GM23248 (cell line): ENCODE measurements around the gene NSD1. TPM values are rescaled to one million over a fixed set of nuclear protein-coding genes. Genes with fewer than 3 reads are reported as not detected.

ENCODE experiments used
- DNase-seq: peaks from one replicate; pipeline ENCODE4 v3.0.0-alpha.2; 2015
- H2AFZ ChIP-seq: fragments of 200-600 bp; sonication (generic); 2 replicates; pipeline ENCODE4 v1.6.1; 2016; ENCODE audit warnings: antibody characterized with exemption
- H3F3A ChIP-seq: fragments of 200-600 bp; sonication (generic); 2 replicates; pipeline ENCODE4 v1.6.1; 2016; ENCODE audit warnings: mild to moderate bottlenecking, antibody characterized with exemption, mixed run types; ENCODE audit not compliant: insufficient read depth
- H3K27ac ChIP-seq: fragments of 200-600 bp; sonication (generic); 2 replicates; pipeline ENCODE4 v1.5.1; 2016; ENCODE audit warnings: mild to moderate bottlenecking
- H3K27me3 ChIP-seq: fragments of 200-600 bp; sonication (generic); replicated peaks from 2 replicates; pipeline ENCODE4 v1.6.1; 2016; ENCODE audit warnings: mild to moderate bottlenecking; ENCODE audit not compliant: insufficient read depth
- H3K36me3 ChIP-seq: fragments of 200-600 bp; sonication (generic); 2 replicates; pipeline ENCODE4 v1.6.1; 2016; ENCODE audit warnings: low read depth, mild to moderate bottlenecking
- H3K4me1 ChIP-seq: fragments of 200-600 bp; sonication (generic); 2 replicates; pipeline ENCODE4 v1.6.1; 2016; ENCODE audit warnings: mild to moderate bottlenecking; ENCODE audit not compliant: insufficient read depth
- H3K4me2 ChIP-seq: fragments of 200-600 bp; sonication (generic); one replicate; pipeline ENCODE4 v1.6.1; 2016; ENCODE audit warnings: mild to moderate bottlenecking; ENCODE audit not compliant: unreplicated experiment
- H3K4me3 ChIP-seq: fragments of 200-600 bp; sonication (generic); 2 replicates; pipeline ENCODE4 v1.5.1; 2016; ENCODE audit warnings: mild to moderate bottlenecking
- H3K79me2 ChIP-seq: fragments of 200-600 bp; sonication (generic); 2 replicates; pipeline ENCODE4 v1.6.1; 2016; ENCODE audit warnings: mild to moderate bottlenecking; ENCODE audit not compliant: insufficient read depth
- H3K9ac ChIP-seq: fragments of 200-600 bp; sonication (generic); 2 replicates; pipeline ENCODE4 v1.6.1; 2016; ENCODE audit warnings: mild to moderate bottlenecking
- H3K9me2 ChIP-seq: fragments of 200-600 bp; sonication (generic); 2 replicates; pipeline ENCODE4 v1.6.1; 2016; ENCODE audit warnings: mixed run types, mild to moderate bottlenecking, moderate library complexity; ENCODE audit not compliant: insufficient read depth
- H3K9me3 ChIP-seq: fragments of 200-600 bp; sonication (generic); one replicate; pipeline ENCODE4 v1.6.1; 2017; ENCODE audit warnings: low read depth
- H4K20me1 ChIP-seq: fragments of 200-600 bp; sonication (generic); 2 replicates; pipeline ENCODE4 v1.6.0; 2016; ENCODE audit not compliant: insufficient read depth
- EZH2 ChIP-seq: fragments of 200-600 bp; sonication (generic); IDR thresholded peaks from 2 replicates; pipeline ENCODE4 v1.6.1; 2018; ENCODE audit warnings: antibody characterized with exemption, mild to moderate bottlenecking; ENCODE audit not compliant: insufficient read depth, poor library complexity, severe bottlenecking
- EZH2phosphoT487 ChIP-seq: fragments of 200-600 bp; sonication (generic); IDR thresholded peaks from 2 replicates; pipeline ENCODE4 v1.6.1; 2018; ENCODE audit warnings: antibody characterized with exemption, moderate library complexity, mild to moderate bottlenecking, low read depth; ENCODE audit not compliant: insufficient read depth
- WGBS, 2 experiments: methylation state at CpG; one replicate each; pipeline ENCODE4 v1.1.6; 2015 to 2017; ENCODE audit warnings: low lambda C conversion rate in 2 of 2, low coverage in 1 of 2; ENCODE audit errors: missing lambda C conversion rate in 2 of 2; 5-methylcytosine and 5-hydroxymethylcytosine counted together
- in situ Hi-C: fragments of 300-500 bp; cut with MboI; formaldehyde crosslinking; loops from 2 replicates; pipeline ENCODE4 v1.15.0; 2020
- polyA plus RNA-seq: library from polyadenylated mRNA; unstranded; fragments of >200 nt; fragmentation: Nextera tagmentation; extraction: Ambion mirVana; gene quantifications from 2 replicates; pipeline ENCODE4 v1.2.1, GENCODE V29; 2016
- total RNA-seq: library from RNA; depleted of rRNA; stranded (reverse); fragments of >200 nt; shearing (Covaris generic); gene quantifications from 2 replicates; pipeline ENCODE4 v1.2.3, GENCODE V29; 2014

Gene NSD1
- total and polyA plus RNA-seq, 2 experiments from 2014 or later = 25.9 to 31.9 TPM

- no peaks in the 10 kb centered on the region for H3K27me3 ChIP-seq
- H3K4me1 ChIP-seq = peaks cover 10% of the 10 kb centered on the region
- no peak overlapping the region for H2AFZ ChIP-seq
- DNase-seq = no peak
- 92 to 98% methylated on average over 22 to 33 of the region's 35 CpGs for WGBS, 2 experiments
- H3K36me3 ChIP-seq = peaks cover 4% of the 10 kb centered on the region; the same call in 1 of the 2 replicates
- H3K4me3 ChIP-seq = no peak overlapping the region
- H3K9me2 ChIP-seq = no peaks in the 10 kb centered on the region
- H3K9me3 ChIP-seq = no peaks in the 10 kb centered on the region
- no peaks in the 10 kb centered on the region for H3K79me2 ChIP-seq
- H3K4me2 ChIP-seq = no peak overlapping the region
- H3K9ac ChIP-seq = no peak overlapping the region
- in situ Hi-C loops = no loop called here
- H3K27ac ChIP-seq = no peak overlapping the region
- H3F3A ChIP-seq = peaks cover 7% of the 10 kb centered on the region; the same call in 1 of the 2 replicates
- H4K20me1 ChIP-seq = no peaks in the 10 kb centered on the region
- TF ChIP-seq EZH2phosphoT487 = no peak
- TF ChIP-seq EZH2 = no peak
These were observed 198.7 kb downstream of the NSD1 start for GRCh38 chr5:177332031-177332895.

- H3K4me2 ChIP-seq = no peak overlapping the region
- H3K27me3 ChIP-seq = no peaks in the 10 kb centered on the region
- no peak overlapping the region for H3K4me3 ChIP-seq
- H3K9me3 ChIP-seq = no peaks in the 10 kb centered on the region
- in situ Hi-C loops = no loop called here
- DNase-seq = no peak
- H3F3A ChIP-seq = peaks cover 5% of the 10 kb centered on the region; the same call in 1 of the 2 replicates
- WGBS, 2 experiments = 88 to 91% methylated on average over 13 of the region's 13 CpGs
- peaks cover 4% of the 10 kb centered on the region; the same call in 1 of the 2 replicates for H3K4me1 ChIP-seq
- no peaks in the 10 kb centered on the region for H4K20me1 ChIP-seq
- H3K79me2 ChIP-seq = no peaks in the 10 kb centered on the region
- H2AFZ ChIP-seq = no peak overlapping the region
- H3K9ac ChIP-seq = no peak overlapping the region
- H3K9me2 ChIP-seq = no peaks in the 10 kb centered on the region
- peaks cover 4% of the 10 kb centered on the region; the same call in 1 of the 2 replicates for H3K36me3 ChIP-seq
- no peak overlapping the region for H3K27ac ChIP-seq
- TF ChIP-seq EZH2phosphoT487 (no peak), EZH2 (no peak)
These were observed 199.3 kb downstream of the NSD1 start for GRCh38 chr5:177332896-177333260.

- 86% methylated on average over 16 of the region's 16 CpGs for WGBS, 2 experiments
- Histone ChIP-seq H3K36me3 (peaks cover 4% of the 10 kb centered on the region; the same call in 1 of the 2 replicates), H4K20me1 (no peaks in the 10 kb centered on the region), H3K9ac (no peak overlapping the region), H3K9me3 (no peaks in the 10 kb centered on the region), H3K4me3 (no peak overlapping the region), H3K27me3 (no peaks in the 10 kb centered on the region), H3K9me2 (no peaks in the 10 kb centered on the region), H3F3A (peaks cover 2% of the 10 kb centered on the region; the same call in 1 of the 2 replicates), H3K4me2 (no peak overlapping the region), H2AFZ (no peak overlapping the region), H3K27ac (no peak overlapping the region), H3K4me1 (no peaks in the 10 kb centered on the region), H3K79me2 (0 out of 2 replicates have a peak, but pooled peaks cover under 1% of the 10 kb centered on the region)
- in situ Hi-C loops = no loop called here
- DNase-seq = no peak
- no peak for TF ChIP-seq EZH2
These were observed 200.0 kb downstream of the NSD1 start for GRCh38 chr5:177333420-177334154.

GRCh38 chr5:177334155-177334551 lies 200.6 kb downstream of the NSD1 start:
- H3K27me3 ChIP-seq = no peaks in the 10 kb centered on the region
- WGBS, 2 experiments = 61 to 71% methylated on average over 14 to 15 of the region's 15 CpGs
- H3K4me3 ChIP-seq = no peak overlapping the region
- H3K4me2 ChIP-seq = no peak overlapping the region
- H3K9me3 ChIP-seq = no peaks in the 10 kb centered on the region
- TF ChIP-seq EZH2phosphoT487 (no peak), EZH2 (no peak)
- no peaks in the 10 kb centered on the region for H3F3A ChIP-seq
- H3K79me2 ChIP-seq = peaks cover 6% of the 10 kb centered on the region; the same call in 1 of the 2 replicates
- no peak for DNase-seq
- H4K20me1 ChIP-seq = no peaks in the 10 kb centered on the region
- no peak overlapping the region for H2AFZ ChIP-seq
- no peaks in the 10 kb centered on the region for H3K4me1 ChIP-seq
- H3K9me2 ChIP-seq = no peaks in the 10 kb centered on the region
- peaks cover 4% of the 10 kb centered on the region; the same call in 1 of the 2 replicates for H3K36me3 ChIP-seq
- in situ Hi-C loops = no loop called here
- H3K9ac ChIP-seq = no peak overlapping the region
- H3K27ac ChIP-seq = no peak overlapping the region
